ENCODE results near the gene LMBRD1. TPM values are rescaled to one million over a fixed set of nuclear protein-coding genes. Genes with fewer than 3 reads are reported as not detected.
A peak's percentile ranks its signal among the peaks of the same experiment; 100 is the strongest.
"Not testable (repeated sequence)": the region's sequence is repeated elsewhere in the genome, so short reads cannot be mapped to it uniquely, and the experiment has no call there.

LMBRD1 gene
- total RNA-seq: 11.9 and 12.6 TPM in 2 replicates

DNA sequence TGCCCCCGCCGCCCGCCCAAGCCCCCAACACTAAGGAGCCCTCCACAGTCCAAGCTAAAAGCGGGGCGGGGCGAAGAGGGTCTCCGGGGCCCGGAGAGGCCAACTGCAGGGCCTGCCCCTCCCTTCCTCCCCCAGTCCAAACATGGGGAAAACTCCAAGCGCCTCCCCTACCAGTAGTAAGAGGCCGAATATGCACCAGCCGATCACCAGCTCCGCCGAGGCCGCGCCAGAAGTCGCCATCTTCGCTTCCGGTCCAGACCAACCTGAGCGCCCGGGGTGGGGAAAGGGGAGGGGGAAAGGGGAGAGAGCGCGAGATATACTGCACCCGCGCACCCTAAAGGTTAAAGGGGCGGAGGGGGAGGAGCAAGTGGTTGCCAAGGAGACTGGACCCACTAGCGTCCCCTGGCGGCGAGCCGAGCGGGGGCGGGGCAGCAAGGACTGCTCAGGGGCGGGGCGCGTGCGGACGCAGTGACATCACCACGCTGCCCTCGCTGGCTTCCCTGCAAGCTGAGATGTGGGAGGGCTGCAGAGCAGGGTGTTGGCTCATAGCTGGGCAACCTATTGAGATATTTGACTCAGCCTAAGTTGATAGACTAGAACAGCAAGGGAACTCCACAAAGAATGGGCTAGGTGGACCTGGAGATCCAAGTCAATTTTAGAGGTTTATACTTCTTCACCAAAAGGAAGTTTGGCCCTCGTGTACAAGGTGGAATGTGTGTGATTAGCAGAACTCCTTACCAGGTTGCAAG, at the start of gene LMBRD1:
LMBRD1 (minus strand) TSS at position 369 of the 749 bp plus-strand sequence; CDS start at position 240, 129 bp downstream.
- DNase-seq (ENCODE audit: low read depth, low spot score): peak; percentile 77

DNA sequence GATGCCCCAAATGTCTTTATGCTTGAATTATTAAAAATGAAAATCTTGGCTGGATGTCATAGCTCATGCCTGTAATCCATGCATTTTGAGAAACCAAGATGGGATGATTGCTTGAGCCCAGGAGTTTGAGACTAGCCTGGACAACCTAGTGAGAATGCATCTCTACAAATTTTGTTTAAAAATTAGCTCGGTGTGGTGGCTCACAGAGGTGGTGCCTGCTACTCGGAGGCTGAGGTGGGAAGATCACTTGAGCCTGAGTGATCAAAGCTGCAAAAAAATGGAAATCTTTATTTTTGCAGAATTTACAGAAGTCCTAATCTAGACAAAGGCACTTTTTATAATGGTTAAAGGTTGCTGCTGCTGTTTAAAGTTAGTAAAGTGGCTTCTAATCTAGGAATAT, 49.5 kb upstream of the LMBRD1 start:
- no peak for DNase-seq (ENCODE audit: low read depth, low spot score)

DNA sequence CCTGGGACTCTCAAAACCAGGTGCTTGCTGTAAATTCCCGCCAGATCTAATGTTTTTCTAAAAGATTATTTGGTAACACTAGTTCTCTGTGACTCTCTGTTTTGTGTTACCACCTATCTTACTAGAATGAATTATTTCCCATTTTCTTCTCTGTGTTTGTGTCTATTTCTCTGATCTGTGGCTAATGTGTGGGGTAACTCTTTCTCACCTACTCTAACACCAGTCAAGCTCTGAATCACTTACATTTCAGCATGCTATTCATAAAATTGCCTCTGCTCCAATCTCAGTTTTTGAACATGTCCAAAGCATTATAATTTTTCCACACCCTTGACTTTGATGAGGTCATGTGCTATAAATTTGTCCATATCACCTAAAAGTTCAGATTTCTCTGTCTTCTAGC, 46.4 kb upstream of the LMBRD1 start:
- DNase-seq (ENCODE audit: low read depth, low spot score): no peak

DNA sequence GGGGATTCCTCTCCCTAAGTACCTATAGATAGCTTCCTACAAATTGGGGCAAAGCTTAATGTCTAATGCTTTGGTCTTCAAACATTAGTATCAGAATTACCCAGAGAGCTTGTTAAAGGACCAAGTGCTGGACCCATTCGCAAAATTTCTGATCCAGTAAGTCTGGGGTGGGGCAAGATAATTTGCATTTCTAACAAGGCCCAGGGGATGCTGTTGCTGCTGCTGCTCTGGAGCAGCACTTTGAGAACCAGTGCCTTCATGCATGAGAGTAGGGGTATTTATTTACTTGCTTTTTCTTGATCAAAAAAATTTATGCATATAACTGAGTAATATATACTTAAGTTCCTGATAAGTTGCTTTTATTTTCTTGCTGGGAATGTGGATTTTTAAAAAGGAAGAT, 45.1 kb upstream of the LMBRD1 start:
- DNase-seq (ENCODE audit: low read depth, low spot score): no peak

DNA sequence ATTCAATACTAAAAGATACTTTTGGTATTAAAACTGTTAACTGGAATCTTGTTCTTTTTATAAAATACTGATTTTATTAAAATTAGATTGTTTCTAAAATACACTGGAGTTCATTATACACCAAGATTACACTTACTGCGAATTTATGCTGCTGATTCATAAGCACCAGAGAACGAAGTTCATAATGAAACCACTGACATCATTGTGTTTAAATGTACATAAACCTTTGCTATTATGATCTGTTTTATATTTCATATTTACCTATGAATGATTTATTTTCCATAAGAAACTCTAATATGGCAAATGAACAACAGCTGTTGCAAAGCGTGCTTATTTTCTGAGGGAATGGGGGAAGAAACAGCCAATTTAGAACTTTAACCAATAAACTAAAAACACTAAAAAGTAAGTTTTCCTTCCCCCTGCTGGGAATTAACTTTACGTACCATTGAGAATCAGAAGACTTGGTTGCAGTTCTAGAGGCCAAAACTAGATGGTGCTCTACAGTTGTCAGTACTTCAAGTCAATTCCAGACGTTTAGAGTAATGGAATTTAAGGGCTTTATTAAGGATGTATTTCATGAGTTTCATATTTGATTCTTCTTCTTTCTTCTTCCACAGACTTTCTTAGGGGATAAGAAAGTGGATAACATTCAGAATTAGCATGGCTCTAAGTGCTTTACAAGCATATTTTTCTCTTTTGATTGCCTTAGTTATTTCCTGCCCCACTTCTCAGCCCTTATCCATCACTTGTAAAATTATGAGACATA, 38.8 kb upstream of the LMBRD1 start:
- peak; percentile 11 for DNase-seq (ENCODE audit: low read depth, low spot score)

DNA sequence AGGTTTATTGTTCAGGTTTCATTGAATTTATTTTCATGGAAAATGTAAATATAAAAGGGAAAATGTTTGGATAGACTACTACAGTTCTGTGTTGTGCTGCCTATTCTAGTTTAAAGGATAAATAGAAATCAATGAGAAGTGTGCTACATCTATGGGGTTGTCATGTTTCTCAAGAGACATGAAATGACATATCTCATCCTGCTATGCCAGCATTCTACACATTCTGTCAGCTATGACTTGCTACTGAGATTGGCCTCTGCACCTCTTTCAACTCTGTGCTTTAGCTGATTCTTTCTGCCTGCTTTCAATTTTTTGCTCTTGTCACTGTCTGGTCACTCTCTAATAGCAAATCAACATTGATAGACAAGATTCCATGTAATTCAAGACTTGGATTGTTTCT, 35.7 kb upstream of the LMBRD1 start:
- DNase-seq (ENCODE audit: low read depth, low spot score): no peak

DNA sequence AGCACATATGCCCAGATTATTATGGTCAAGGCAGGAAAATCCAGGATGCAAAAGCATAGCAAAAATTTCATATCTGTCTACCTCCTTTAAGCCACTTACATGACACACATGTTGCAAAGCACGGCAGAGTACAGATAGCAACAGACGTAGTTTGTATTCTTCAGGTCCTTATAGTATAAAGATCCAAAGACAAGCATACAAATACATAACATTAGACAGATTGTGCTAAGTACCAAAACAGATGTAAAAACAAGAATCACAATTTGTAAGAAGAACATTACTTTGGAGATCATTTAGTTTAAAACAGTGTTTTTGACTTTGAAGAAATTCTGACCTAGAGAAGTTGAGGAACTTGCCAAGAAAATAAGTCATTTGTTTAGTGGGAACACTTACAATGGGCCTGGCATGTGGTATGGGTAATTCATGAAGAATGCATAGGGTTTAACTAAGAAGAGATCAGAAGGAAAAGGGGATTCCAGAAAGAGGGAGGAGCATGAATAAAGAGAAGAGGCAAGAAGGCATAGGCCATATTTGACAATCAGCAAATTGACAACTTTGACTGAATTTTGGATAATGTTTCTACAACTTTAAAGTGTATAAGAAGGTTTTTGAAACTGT, 30.6 kb upstream of the LMBRD1 start:
- DNase-seq (ENCODE audit: low read depth, low spot score): no peak

DNA sequence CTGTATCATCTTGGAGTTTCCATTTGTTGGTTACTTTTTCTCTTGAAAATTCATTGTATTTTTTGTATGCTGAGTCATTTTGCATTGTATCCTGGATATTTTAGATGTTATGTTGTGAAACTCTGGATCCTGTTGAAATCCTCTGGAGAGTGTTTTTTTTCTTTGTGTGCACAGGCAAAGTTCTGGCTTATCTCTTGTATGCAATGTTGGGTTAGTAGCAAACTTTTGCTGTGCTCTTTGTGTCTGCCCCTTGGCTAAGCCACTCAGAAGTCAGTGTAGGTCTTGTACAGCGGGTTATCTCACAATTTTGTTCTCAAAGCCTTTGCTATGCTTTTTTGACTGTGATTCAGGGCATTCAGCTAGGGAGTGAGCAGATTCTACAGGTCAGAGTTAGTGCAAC, 29.1 kb upstream of the LMBRD1 start:
- no peak for DNase-seq (ENCODE audit: low read depth, low spot score)

DNA sequence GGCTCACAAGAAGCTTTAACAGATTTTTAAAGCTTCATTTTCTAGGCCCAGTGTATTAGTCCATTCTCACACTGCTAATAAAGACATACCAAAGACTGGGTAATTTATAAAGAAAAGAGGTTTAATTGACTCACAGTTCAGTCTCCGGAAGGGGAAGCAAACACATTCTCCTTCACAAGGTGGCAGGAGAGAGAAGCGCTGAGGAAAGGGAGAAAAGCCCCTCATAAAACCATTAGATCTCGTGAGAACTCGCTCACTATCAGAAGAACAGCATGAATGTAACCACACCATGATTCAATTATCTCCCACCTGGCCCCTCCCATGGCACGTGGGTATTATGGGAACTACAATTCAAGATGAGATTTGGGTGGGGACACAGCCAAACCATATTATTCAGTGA, 27.5 kb upstream of the LMBRD1 start:
- DNase-seq (ENCODE audit: low read depth, low spot score): not testable (repeated sequence)

DNA sequence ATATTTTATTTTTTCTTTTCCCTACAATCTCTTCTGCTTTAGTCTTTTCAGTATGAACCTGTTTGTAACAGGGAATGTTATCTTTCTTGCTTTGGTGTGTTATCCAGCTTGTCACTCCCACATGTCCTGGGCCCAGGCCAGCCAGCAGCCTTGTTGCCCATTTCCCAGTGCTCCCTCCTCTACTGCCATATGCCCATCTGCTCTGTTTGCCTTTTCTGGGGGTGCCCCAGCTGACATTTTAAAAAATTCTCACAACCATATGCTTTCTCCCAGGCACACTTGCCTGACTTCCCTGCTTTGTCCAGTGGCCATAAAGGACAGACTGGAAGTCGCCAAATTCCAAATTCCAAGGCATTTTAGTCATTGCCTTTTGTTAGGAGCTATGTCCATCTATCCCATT, 23.6 kb upstream of the LMBRD1 start:
- no peak for DNase-seq (ENCODE audit: low read depth, low spot score)

DNA sequence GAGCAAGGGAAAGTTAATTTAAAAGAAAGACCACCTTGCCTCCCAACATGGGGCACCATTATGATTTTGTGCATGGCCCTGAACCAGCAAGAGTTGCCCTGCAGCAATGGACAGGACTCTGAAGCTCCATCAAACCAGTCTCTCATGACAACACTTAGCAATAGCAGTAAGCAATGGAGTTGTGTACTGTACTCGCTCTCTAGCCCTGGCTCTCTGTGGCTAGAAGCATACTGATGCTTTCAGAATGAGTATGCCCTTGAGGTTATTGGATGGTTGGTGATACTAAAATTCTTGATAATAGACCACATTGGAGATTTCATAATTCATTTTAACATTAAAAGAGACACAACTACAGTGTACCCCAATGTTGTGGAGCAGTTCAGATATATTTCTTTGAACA, 23.2 kb upstream of the LMBRD1 start:
- DNase-seq (ENCODE audit: low read depth, low spot score): no peak

DNA sequence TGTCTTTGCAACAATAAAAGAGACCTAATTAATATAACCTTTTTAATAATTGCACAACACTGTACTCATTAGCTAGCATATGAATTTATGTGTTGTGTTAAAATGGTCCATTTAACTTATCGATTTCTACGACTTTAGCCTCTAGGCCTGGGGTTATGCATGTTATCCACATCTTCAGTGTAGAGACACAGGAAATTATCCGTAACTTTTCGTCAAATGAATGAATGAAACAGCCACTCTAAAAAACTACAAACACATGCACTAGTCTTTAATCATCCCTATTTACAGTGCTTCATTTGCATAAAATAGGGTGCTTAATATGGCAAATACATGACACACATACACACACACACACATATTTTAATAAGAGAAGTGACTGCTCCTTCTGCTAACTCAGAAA, 22.3 kb upstream of the LMBRD1 start:
- DNase-seq (ENCODE audit: low read depth, low spot score): no peak

DNA sequence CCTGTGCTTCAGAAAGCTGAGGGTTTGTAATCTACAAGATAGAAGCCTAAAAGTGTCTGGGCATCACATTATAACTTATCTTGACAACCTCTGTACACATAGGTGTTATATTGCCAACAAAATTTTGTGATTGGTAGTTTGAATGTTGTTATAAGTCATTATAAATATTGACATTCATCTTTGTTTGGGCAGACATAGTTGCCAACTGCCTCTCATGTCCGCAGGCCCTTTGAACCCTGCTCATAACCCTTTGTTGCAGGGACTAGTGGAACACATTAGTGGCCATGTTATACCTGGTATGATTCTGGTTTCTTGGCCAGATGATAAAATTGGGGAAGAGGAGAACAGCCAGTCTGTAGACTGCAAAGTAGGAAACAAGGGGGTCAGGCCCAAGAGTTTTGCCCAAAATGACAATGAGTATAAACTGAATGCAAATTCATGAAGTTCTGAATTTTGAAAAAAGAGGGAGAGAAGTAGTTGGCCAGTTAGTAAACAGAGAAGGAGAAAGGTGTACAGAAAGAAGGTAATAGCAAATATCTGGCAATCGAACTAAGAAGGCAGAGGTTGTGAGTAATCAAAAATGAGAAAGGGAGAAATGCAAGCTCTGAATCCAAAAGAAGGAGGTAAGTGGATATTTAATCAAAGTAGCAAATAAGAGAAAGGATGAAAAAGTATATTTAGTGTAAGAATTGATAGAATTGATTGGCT, 21.6 kb upstream of the LMBRD1 start:
- DNase-seq (ENCODE audit: low read depth, low spot score): no peak

DNA sequence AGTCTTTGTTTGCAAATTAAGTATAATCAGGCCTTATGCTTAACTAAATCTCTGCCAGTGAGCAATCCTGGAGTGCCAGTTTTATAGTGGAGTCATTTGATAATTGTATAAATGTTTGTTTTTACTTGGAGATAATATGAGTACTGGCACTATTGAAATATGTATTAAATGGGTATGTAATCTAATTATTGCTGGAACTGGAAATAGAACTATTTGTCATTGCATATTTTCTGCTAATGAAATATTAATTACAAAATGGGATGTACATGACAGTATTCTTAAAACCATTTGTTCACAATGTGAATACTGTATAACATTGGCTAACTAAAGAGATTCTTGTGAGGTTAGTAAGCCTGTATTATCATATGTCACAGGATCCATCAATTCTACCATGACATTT, 20.5 kb upstream of the LMBRD1 start:
- no peak for DNase-seq (ENCODE audit: low read depth, low spot score)

DNA sequence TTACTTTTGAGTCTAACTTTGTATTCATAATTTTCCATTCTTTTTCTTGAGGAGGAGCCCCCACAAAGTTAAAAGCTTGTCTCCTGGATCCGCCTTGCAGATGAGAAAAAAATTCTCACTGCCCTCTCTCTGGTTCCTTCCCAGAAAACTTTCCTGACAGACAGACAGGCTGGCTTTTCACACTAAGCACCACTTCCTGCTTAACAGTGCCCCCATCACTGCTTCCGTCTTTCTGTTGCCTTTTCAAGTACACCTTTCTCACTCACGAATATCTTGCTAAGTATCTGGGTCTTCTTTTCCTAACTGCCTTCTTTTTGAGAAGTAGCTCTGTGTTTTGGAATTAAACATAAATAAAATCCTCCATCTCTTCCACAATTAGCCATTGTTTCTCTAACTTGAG, 19.8 kb upstream of the LMBRD1 start:
- no peak for DNase-seq (ENCODE audit: low read depth, low spot score)

DNA sequence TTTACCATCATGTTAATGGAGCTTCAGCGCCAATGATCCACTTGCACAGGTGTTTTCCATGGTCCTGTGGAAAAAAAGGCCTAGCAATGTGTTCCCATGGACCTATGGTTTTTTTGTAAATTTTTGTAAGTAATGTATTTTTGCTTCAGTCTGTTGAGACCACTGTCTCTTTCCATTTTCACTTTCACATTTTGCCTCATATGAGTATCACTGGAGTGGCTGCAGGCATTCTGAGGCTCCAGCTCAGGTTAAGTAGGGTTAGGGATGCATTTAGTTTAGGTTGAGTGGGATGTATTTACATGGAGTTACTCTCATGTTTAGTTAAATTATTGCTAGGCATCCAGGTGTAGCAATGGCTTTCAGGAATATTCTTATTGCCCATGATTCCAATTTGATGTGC, 19.2 kb upstream of the LMBRD1 start:
- no peak for DNase-seq (ENCODE audit: low read depth, low spot score)

DNA sequence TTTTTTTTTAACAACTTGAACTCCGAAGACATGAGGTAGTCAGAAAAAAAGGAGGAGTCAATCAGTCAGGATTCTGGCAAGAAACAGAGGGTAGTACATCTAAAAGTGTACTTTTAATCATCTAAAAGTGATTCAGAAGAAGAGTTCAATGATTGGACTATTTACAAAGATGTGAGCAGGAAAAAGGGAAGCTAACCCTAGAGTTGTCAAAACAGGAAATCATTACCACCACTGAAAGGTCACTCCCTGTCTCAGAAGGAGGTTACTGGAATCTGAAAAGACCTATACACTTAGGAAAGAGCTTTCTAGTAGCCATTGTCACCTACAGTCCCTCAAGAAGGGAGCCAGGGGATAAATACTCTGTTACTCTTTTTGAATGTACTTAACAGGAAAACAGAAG, 16.7 kb upstream of the LMBRD1 start:
- no peak for DNase-seq (ENCODE audit: low read depth, low spot score)

DNA sequence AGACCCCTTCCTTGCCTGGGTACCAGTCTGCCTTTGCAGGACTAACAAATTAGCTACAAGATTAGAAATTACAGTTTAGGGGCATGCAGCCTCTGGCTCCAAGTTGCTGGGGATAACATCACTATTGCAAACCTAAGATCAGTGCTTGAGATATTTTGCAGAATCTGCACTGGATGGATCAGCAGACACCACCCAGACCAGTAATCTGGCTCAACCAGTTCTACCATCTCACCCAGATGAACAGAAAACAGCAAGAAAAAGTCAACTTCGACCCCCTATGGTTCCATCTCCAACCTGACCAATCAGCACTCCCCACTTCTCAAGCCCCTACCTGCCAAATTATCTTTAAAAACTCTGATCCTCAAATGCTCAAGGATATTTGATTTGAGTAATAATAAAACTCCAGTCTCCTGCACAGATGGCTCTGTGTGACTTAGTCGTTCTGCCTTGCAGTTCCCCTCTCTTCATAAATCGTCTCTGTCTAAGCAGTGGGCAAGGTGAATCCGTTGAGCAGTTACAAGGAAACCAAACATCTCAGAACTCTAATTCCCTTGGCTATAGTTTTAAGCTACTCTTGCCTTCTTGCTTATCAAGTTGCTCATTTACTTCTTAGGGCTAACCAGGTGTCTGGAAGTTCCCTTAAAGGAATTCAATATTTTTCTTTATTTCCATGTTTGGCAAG, 16.1 kb upstream of the LMBRD1 start:
- DNase-seq (ENCODE audit: low read depth, low spot score): no peak

DNA sequence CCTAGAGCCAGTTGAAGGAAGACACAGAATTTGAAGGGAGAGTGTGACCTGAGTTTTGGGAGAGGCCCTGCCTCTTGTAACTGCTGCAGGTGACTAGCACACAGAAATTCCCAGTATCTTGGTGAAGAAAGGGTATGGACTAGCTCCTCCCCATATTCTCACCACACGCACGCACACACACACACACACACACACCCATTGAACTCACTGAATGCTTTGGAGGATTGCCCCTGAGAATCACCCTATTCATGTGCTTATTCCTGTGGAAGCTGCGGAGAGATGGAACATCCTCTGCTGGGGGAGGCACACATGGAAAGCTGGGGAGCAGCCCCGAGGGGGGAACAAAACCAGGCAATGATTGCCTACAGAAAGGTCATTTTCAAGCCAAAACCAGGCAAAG, 6.2 kb upstream of the LMBRD1 start:
- no peak for DNase-seq (ENCODE audit: low read depth, low spot score)

DNA sequence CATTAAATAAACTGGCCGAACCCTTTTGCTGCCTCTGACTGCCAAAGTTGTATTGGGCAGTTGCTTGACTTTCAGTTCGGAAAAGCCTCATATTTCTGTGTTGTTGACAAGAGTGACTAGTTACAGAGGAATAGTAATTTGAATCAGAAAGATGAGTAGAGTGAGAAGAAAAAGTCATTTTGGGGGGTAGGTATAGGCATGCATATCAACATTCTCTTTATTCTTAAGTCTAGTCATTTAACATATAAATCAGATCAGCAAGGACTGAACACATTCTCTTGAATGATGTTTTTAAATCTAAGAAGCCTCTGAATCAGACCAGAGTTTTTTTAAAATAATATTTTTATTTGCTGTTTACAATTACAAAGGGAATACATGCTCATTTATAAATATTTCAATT, 4.9 kb upstream of the LMBRD1 start:
- DNase-seq (ENCODE audit: low read depth, low spot score): no peak

DNA sequence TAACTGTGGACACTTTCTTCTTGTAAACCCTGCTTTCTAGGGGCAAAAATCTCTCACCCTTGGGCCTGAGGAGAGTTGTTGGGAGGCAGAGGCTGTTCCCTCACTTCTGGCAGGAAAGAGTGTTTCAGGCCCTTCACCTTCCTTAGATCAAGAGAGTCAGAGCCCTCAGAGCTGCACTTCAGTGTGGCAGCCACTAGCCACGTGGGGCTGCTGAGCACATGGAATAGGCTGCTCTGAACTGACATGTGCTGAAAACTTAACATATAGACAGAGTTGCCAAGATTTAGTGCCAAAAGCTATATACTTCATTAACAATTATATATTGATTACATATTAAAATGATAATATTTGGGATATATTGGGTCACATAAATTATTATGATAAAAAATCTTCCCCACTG, 4.4 kb upstream of the LMBRD1 start:
- DNase-seq (ENCODE audit: low read depth, low spot score): no peak
